GM23338 (cell line): ENCODE results near the gene C3orf22. TPM values are rescaled to one million over a fixed set of nuclear protein-coding genes. Genes with fewer than 3 reads are reported as not detected.

Experiments
- ATAC-seq: fragments of 200-7000 bp; cut with Tn5 transposase; 3 replicates; pipeline ENCODE4 v1.9.1; 2020
- DNase-seq: peaks from one replicate; pipeline ENCODE4 v3.0.0-alpha.2; 2015; ENCODE audit warnings: low spot score
- H2AFZ ChIP-seq: fragments of 200-600 bp; sonication (generic); 2 replicates; pipeline ENCODE4 v1.8.0; 2016; ENCODE audit warnings: antibody characterized with exemption, mild to moderate bottlenecking, moderate library complexity
- H3F3A ChIP-seq: fragments of 200-600 bp; sonication (generic); replicated peaks from 2 replicates; pipeline ENCODE4 v1.8.0; 2017; ENCODE audit warnings: antibody characterized with exemption, mixed run types, low read depth
- H3K27ac ChIP-seq: fragments of 200-600 bp; sonication (generic); 2 replicates; pipeline ENCODE4 v1.6.1; 2016; ENCODE audit warnings: low read depth
- H3K27me3 ChIP-seq: fragments of 200-600 bp; sonication (generic); 2 replicates; pipeline ENCODE4 v1.8.0; 2016; ENCODE audit warnings: mild to moderate bottlenecking, mixed run types, moderate library complexity; ENCODE audit not compliant: insufficient read depth
- H3K36me3 ChIP-seq: fragments of 200-600 bp; sonication (generic); 2 replicates; pipeline ENCODE4 v1.8.0; 2016; ENCODE audit warnings: mild to moderate bottlenecking; ENCODE audit not compliant: insufficient read depth
- H3K4me1 ChIP-seq: fragments of 200-600 bp; sonication (generic); 2 replicates; pipeline ENCODE4 v1.8.0; 2016; ENCODE audit warnings: mild to moderate bottlenecking, moderate library complexity; ENCODE audit not compliant: insufficient read depth
- H3K4me2 ChIP-seq: fragments of 200-600 bp; sonication (generic); 2 replicates; pipeline ENCODE4 v1.7.1; 2017; ENCODE audit warnings: mixed run types
- H3K4me3 ChIP-seq: fragments of 200-600 bp; sonication (generic); 2 replicates; pipeline ENCODE4 v1.6.1; 2016; ENCODE audit warnings: mixed run types
- H3K79me2 ChIP-seq: fragments of 200-600 bp; sonication (generic); replicated peaks from 2 replicates; pipeline ENCODE4 v1.8.0; 2017; ENCODE audit warnings: mild to moderate bottlenecking; ENCODE audit not compliant: insufficient read depth
- H3K9me2 ChIP-seq: fragments of 200-600 bp; sonication (generic); 2 replicates; pipeline ENCODE4 v1.8.0; 2017; ENCODE audit not compliant: insufficient read depth
- H4K20me1 ChIP-seq: fragments of 200-600 bp; sonication (generic); replicated peaks from 2 replicates; pipeline ENCODE4 v1.8.0; 2017; ENCODE audit warnings: mild to moderate bottlenecking; ENCODE audit not compliant: insufficient read depth
- H3K27ac Mint-ChIP-seq: 2 replicates; pipeline ENCODE4 v1.8.0; 2020; ENCODE audit warnings: inconsistent platforms, mild to moderate bottlenecking, moderate library complexity, mixed read lengths
- H3K27me3 Mint-ChIP-seq: 3 replicates; pipeline ENCODE4 v1.8.0; 2022; ENCODE audit warnings: low read depth, mild to moderate bottlenecking, moderate library complexity, mixed read lengths, inconsistent platforms; ENCODE audit not compliant: insufficient read depth, poor library complexity
- H3K36me3 Mint-ChIP-seq: 3 replicates; pipeline ENCODE4 v1.8.0; 2021; ENCODE audit warnings: low read depth, mild to moderate bottlenecking, inconsistent platforms, moderate library complexity, mixed read lengths
- H3K4me1 Mint-ChIP-seq: 3 replicates; pipeline ENCODE4 v1.8.0; 2020; ENCODE audit warnings: mild to moderate bottlenecking, inconsistent platforms, mixed read lengths
- H3K4me3 Mint-ChIP-seq: 3 replicates; pipeline ENCODE4 v1.8.0; 2021; ENCODE audit warnings: moderate library complexity, mild to moderate bottlenecking, inconsistent platforms, mixed read lengths
- H3K9me3 Mint-ChIP-seq: 3 replicates; pipeline ENCODE4 v1.8.0; 2020; ENCODE audit warnings: moderate library complexity, mild to moderate bottlenecking, inconsistent platforms, mixed read lengths
- CREB1 ChIP-seq: fragments of 250-450 bp; sonication (Bioruptor Pico); IDR thresholded peaks from 2 replicates; pipeline ENCODE4 v1.5.0; 2020; ENCODE audit warnings: low read depth, mild to moderate bottlenecking, moderate library complexity
- ETS1 ChIP-seq: IDR thresholded peaks from 2 replicates; pipeline ENCODE4 v1.6.1; 2016; ENCODE audit warnings: antibody characterized with exemption
- EZH2 ChIP-seq: fragments of 200-600 bp; sonication (generic); IDR thresholded peaks from one replicate; pipeline ENCODE4 v1.8.0; 2017; ENCODE audit warnings: antibody characterized with exemption, mild to moderate bottlenecking, low read depth; ENCODE audit not compliant: unreplicated experiment
- EZH2phosphoT487 ChIP-seq: fragments of 200-600 bp; sonication (generic); IDR thresholded peaks from one replicate; pipeline ENCODE4 v1.8.1; 2018; ENCODE audit warnings: antibody characterized with exemption; ENCODE audit not compliant: unreplicated experiment
- JUNB ChIP-seq: IDR thresholded peaks from one replicate; pipeline ENCODE4 v1.6.1; 2016; ENCODE audit warnings: antibody characterized with exemption; ENCODE audit not compliant: unreplicated experiment
- NANOG ChIP-seq: IDR thresholded peaks from 2 replicates; pipeline ENCODE4 v1.6.1; 2016; ENCODE audit warnings: antibody characterized with exemption, borderline replicate concordance
- POLR2AphosphoS5 ChIP-seq: IDR thresholded peaks from 2 replicates; pipeline ENCODE4 v1.6.1; 2016; ENCODE audit warnings: antibody characterized with exemption, low read depth
- STAT1 ChIP-seq: IDR thresholded peaks from one replicate; pipeline ENCODE4 v1.6.1; 2016; ENCODE audit warnings: antibody characterized with exemption; ENCODE audit not compliant: unreplicated experiment
- ZNF114 ChIP-seq: fragments of 250-450 bp; sonication (Bioruptor Pico); IDR thresholded peaks from 2 replicates; pipeline ENCODE4 v1.5.0; 2020; ENCODE audit warnings: mild to moderate bottlenecking, moderate library complexity
- ZNF331 ChIP-seq: fragments of 250-450 bp; sonication (Bioruptor Pico); IDR thresholded peaks from 2 replicates; pipeline ENCODE4 v1.5.0; 2020; ENCODE audit warnings: low read depth, mild to moderate bottlenecking, moderate library complexity
- polyA plus RNA-seq: library from polyadenylated mRNA; unstranded; fragments of >200 nt; fragmentation: Nextera tagmentation; extraction: Ambion mirVana; gene quantifications from 2 replicates; pipeline ENCODE4 v1.2.1, GENCODE V29; 2016
- total RNA-seq: library from RNA; depleted of rRNA; stranded (reverse); fragments of >200 nt; shearing (Covaris generic); gene quantifications from 2 replicates; pipeline ENCODE4 v1.2.3, GENCODE V29; 2014
- TF ChIP-seq, protein P1 (sequence below): fragments of 250-450 bp; sonication (Bioruptor Pico); IDR thresholded peaks from 2 replicates; pipeline ENCODE4 v1.5.0; 2020; ENCODE audit warnings: mild to moderate bottlenecking, moderate library complexity
- TF ChIP-seq, protein P2 (sequence below), 2 experiments: fragments of 200-600 bp in 1 of 2; sonication (generic) in 1 of 2; conservative IDR thresholded peaks; 2 replicates each; pipeline versions ENCODE4 v1.5.1 to v1.6.1; 2016 to 2017; ENCODE audit warnings: antibody characterized with exemption in 2 of 2, low read depth in 2 of 2, mild to moderate bottlenecking in 2 of 2, moderate library complexity in 1 of 2
- TF ChIP-seq, protein P3 (sequence below): IDR thresholded peaks from one replicate; pipeline ENCODE4 v1.6.1; 2018; ENCODE audit warnings: antibody characterized with exemption; ENCODE audit not compliant: unreplicated experiment

The C3orf22 gene
- total and polyA plus RNA-seq, 2 experiments from 2014 or later, result not detected

- TF ChIP-seq EZH2, result no peak
- TF ChIP-seq CREB1 (CRISPR knock-in tag), result no peak
- TF ChIP-seq ZNF114, result no peak
- TF ChIP-seq POLR2AphosphoS5, result no peak
- TF ChIP-seq STAT1, result no peak
- no peak for TF ChIP-seq EZH2phosphoT487
- no peak for TF ChIP-seq JUNB
- TF ChIP-seq, protein P1, sequence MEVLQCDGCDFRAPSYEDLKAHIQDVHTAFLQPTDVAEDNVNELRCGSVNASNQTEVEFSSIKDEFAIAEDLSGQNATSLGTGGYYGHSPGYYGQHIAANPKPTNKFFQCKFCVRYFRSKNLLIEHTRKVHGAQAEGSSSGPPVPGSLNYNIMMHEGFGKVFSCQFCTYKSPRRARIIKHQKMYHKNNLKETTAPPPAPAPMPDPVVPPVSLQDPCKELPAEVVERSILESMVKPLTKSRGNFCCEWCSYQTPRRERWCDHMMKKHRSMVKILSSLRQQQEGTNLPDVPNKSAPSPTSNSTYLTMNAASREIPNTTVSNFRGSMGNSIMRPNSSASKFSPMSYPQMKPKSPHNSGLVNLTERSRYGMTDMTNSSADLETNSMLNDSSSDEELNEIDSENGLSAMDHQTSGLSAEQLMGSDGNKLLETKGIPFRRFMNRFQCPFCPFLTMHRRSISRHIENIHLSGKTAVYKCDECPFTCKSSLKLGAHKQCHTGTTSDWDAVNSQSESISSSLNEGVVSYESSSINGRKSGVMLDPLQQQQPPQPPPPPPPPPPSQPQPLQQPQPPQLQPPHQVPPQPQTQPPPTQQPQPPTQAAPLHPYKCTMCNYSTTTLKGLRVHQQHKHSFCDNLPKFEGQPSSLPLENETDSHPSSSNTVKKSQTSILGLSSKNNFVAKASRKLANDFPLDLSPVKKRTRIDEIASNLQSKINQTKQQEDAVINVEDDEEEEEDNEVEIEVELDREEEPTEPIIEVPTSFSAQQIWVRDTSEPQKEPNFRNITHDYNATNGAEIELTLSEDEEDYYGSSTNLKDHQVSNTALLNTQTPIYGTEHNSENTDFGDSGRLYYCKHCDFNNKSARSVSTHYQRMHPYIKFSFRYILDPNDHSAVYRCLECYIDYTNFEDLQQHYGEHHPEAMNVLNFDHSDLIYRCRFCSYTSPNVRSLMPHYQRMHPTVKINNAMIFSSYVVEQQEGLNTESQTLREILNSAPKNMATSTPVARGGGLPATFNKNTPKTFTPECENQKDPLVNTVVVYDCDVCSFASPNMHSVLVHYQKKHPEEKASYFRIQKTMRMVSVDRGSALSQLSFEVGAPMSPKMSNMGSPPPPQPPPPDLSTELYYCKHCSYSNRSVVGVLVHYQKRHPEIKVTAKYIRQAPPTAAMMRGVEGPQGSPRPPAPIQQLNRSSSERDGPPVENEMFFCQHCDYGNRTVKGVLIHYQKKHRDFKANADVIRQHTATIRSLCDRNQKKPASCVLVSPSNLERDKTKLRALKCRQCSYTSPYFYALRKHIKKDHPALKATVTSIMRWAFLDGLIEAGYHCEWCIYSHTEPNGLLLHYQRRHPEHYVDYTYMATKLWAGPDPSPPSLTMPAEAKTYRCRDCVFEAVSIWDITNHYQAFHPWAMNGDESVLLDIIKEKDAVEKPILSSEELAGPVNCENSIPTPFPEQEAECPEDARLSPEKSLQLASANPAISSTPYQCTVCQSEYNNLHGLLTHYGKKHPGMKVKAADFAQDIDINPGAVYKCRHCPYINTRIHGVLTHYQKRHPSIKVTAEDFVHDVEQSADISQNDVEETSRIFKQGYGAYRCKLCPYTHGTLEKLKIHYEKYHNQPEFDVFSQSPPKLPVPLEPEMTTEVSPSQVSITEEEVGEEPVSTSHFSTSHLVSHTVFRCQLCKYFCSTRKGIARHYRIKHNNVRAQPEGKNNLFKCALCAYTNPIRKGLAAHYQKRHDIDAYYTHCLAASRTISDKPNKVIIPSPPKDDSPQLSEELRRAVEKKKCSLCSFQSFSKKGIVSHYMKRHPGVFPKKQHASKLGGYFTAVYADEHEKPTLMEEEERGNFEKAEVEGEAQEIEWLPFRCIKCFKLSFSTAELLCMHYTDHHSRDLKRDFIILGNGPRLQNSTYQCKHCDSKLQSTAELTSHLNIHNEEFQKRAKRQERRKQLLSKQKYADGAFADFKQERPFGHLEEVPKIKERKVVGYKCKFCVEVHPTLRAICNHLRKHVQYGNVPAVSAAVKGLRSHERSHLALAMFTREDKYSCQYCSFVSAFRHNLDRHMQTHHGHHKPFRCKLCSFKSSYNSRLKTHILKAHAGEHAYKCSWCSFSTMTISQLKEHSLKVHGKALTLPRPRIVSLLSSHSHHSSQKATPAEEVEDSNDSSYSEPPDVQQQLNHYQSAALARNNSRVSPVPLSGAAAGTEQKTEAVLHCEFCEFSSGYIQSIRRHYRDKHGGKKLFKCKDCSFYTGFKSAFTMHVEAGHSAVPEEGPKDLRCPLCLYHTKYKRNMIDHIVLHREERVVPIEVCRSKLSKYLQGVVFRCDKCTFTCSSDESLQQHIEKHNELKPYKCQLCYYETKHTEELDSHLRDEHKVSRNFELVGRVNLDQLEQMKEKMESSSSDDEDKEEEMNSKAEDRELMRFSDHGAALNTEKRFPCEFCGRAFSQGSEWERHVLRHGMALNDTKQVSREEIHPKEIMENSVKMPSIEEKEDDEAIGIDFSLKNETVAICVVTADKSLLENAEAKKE (CRISPR knock-in tag), result no peak
- no peak for TF ChIP-seq ETS1
- TF ChIP-seq, protein P2, sequence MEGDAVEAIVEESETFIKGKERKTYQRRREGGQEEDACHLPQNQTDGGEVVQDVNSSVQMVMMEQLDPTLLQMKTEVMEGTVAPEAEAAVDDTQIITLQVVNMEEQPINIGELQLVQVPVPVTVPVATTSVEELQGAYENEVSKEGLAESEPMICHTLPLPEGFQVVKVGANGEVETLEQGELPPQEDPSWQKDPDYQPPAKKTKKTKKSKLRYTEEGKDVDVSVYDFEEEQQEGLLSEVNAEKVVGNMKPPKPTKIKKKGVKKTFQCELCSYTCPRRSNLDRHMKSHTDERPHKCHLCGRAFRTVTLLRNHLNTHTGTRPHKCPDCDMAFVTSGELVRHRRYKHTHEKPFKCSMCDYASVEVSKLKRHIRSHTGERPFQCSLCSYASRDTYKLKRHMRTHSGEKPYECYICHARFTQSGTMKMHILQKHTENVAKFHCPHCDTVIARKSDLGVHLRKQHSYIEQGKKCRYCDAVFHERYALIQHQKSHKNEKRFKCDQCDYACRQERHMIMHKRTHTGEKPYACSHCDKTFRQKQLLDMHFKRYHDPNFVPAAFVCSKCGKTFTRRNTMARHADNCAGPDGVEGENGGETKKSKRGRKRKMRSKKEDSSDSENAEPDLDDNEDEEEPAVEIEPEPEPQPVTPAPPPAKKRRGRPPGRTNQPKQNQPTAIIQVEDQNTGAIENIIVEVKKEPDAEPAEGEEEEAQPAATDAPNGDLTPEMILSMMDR (conservative IDR thresholded peaks at IDR 0.05; ENCODE audit: low read depth in 2 of 2), result no peak
- TF ChIP-seq, protein P3, sequence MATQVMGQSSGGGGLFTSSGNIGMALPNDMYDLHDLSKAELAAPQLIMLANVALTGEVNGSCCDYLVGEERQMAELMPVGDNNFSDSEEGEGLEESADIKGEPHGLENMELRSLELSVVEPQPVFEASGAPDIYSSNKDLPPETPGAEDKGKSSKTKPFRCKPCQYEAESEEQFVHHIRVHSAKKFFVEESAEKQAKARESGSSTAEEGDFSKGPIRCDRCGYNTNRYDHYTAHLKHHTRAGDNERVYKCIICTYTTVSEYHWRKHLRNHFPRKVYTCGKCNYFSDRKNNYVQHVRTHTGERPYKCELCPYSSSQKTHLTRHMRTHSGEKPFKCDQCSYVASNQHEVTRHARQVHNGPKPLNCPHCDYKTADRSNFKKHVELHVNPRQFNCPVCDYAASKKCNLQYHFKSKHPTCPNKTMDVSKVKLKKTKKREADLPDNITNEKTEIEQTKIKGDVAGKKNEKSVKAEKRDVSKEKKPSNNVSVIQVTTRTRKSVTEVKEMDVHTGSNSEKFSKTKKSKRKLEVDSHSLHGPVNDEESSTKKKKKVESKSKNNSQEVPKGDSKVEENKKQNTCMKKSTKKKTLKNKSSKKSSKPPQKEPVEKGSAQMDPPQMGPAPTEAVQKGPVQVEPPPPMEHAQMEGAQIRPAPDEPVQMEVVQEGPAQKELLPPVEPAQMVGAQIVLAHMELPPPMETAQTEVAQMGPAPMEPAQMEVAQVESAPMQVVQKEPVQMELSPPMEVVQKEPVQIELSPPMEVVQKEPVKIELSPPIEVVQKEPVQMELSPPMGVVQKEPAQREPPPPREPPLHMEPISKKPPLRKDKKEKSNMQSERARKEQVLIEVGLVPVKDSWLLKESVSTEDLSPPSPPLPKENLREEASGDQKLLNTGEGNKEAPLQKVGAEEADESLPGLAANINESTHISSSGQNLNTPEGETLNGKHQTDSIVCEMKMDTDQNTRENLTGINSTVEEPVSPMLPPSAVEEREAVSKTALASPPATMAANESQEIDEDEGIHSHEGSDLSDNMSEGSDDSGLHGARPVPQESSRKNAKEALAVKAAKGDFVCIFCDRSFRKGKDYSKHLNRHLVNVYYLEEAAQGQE, result no peak
- no peak for TF ChIP-seq NANOG
- no peak for TF ChIP-seq ZNF331 (CRISPR knock-in tag)
- no peaks in the 10 kb centered on the region for H4K20me1 ChIP-seq
Observed at GRCh38 chr3:126519506-126520455, 39.0 kb downstream of the C3orf22 start.

More at GRCh38 chr3:126519506-126520455, 39.0 kb downstream of the C3orf22 start:
- no peaks in the 10 kb centered on the region for H3K9me3 Mint-ChIP-seq
- H3K4me1 Mint-ChIP-seq, result peaks cover 5% of the 10 kb centered on the region; the same call in 2 of the 3 replicates
- Histone ChIP-seq H2AFZ (no peak overlapping the region), H3K4me3 (no peak overlapping the region), H3K4me2 (no peak overlapping the region), H3K36me3 (no peaks in the 10 kb centered on the region), H3K79me2 (no peaks in the 10 kb centered on the region), H3K9me2 (no peaks in the 10 kb centered on the region), H3K4me1 (0 out of 2 replicates have a peak, but pooled peaks cover 4% of the 10 kb centered on the region), H3K27me3 (peaks cover 14% of the 10 kb centered on the region), H3K27ac (no peak overlapping the region), H3F3A (no peaks in the 10 kb centered on the region)
- H3K27me3 Mint-ChIP-seq, result peaks cover 11% of the 10 kb centered on the region
- DNase-seq (no peak), ATAC-seq (no peak)
- H3K27ac Mint-ChIP-seq, result no peak overlapping the region
- H3K4me3 Mint-ChIP-seq, result no peak overlapping the region
- no peaks in the 10 kb centered on the region for H3K36me3 Mint-ChIP-seq
